ENCODE results near the gene RANBP2. TPM values are rescaled to one million over a fixed set of nuclear protein-coding genes. Genes with fewer than 3 reads are reported as not detected.

RANBP2 gene
- total RNA-seq, 1 experiment from 2014 or later = 69.5 TPM

GRCh38 chr2:108786354-108787215, 67.3 kb downstream of the RANBP2 start, which contains the start of gene CCDC138 (continued):
- TF ChIP-seq MAX (IDR thresholded peaks at IDR 0.05) = peak; percentile 70

- peak overlapping the region; percentile 80 to 81 for H3K4me3 ChIP-seq (replicated peaks in 1 of 2; ENCODE audit: low read depth in 1 of 2, low read length in 2 of 2)
- ChIA-PET CTCF (no interaction called here), RAD21 (ENCODE audit: low non-redundant PET in 1 of 2, low total read pairs in 2 of 2, uncharacterized antibody in 2 of 2, unreplicated experiment in 2 of 2) (no interaction called here), POLR2A (no interaction called here)
- no peaks in the 10 kb centered on the region for H3K9me2 ChIP-seq (ENCODE audit: insufficient read depth)
- peaks cover 32% of the 10 kb centered on the region for H3K79me2 ChIP-seq (ENCODE audit: insufficient read depth, low read length)
- H3K9me3 ChIP-seq (ENCODE audit: control insufficient read depth in 1 of 2, insufficient read depth in 1 of 2, low read depth in 1 of 2, low read length in 2 of 2) = no peaks in the 10 kb centered on the region
- no peak overlapping the region for H2AFZ ChIP-seq (ENCODE audit: low read depth, low read length, poor library complexity, severe bottlenecking)
- TF ChIP-seq ZFX (IDR thresholded peaks at IDR 0.05) (no peak), TCF7L2 (IDR thresholded peaks at IDR 0.05; ENCODE audit: borderline replicate concordance, extremely low read depth, insufficient read depth, insufficient read length) (no peak), RAD21 (IDR thresholded peaks at IDR 0.05; ENCODE audit: low read depth) (no peak), EZH2 (IDR thresholded peaks at IDR 0.05) (no peak), SRF (IDR thresholded peaks at IDR 0.05; ENCODE audit: low read depth) (no peak), EZH2phosphoT487 (IDR thresholded peaks at IDR 0.05; ENCODE audit: borderline replicate concordance) (no peak), JUND (IDR thresholded peaks at IDR 0.05) (no peak), MAX (IDR thresholded peaks at IDR 0.05) (no peak), ATF3 (IDR thresholded peaks at IDR 0.05) (no peak), SP1 (IDR thresholded peaks at IDR 0.05; ENCODE audit: low read depth) (no peak), YY1 (IDR thresholded peaks at IDR 0.05; ENCODE audit: extremely low read depth, insufficient replicate concordance, low read depth, low read length) (no peak), FOSL1 (IDR thresholded peaks at IDR 0.05; ENCODE audit: low read depth) (no peak), ZNF274 (IDR thresholded peaks at IDR 0.05; ENCODE audit: low read depth, low read length) (no peak), CBX3 (IDR thresholded peaks at IDR 0.05; ENCODE audit: low read depth) (no peak), ELF1 (IDR thresholded peaks at IDR 0.05; ENCODE audit: borderline replicate concordance, low read depth) (no peak), CEBPB (IDR thresholded peaks at IDR 0.05; ENCODE audit: low read depth) (no peak), EGR1 (IDR thresholded peaks at IDR 0.05; ENCODE audit: low read depth) (no peak), ZBTB33 (IDR thresholded peaks at IDR 0.05; ENCODE audit: extremely low read depth, insufficient replicate concordance, low read length) (no peak), CTCF (IDR thresholded peaks at IDR 0.05 in 2 of 3, conservative IDR thresholded peaks at IDR 0.05 in 1 of 3; ENCODE audit: borderline replicate concordance in 1 of 3, insufficient read depth in 1 of 3, low read depth in 2 of 3, low read length in 2 of 3) (no peak)
- intact Hi-C loops (cut with micrococcal nuclease) = loop anchor here (10.0 kb wide), 1 partner anchor 198 kb away; the partner anchor contains the start of gene EDAR
- no peaks in the 10 kb centered on the region for H3K27me3 ChIP-seq (ENCODE audit: insufficient read depth, low read length)
- DNase-seq (ENCODE audit: low read depth, low spot score) (no peak), ATAC-seq (no peak)
- H3K36me3 ChIP-seq (ENCODE audit: control insufficient read depth in 1 of 2, insufficient read depth in 2 of 2, low read length in 2 of 2) = peaks cover 16 to 23% of the 10 kb centered on the region in 2 experiments; a peak in 3 of 4 replicates
- peaks cover 6 to 19% of the 10 kb centered on the region in 2 experiments; a peak in 2 of 4 replicates for H3K4me1 ChIP-seq (ENCODE audit: control insufficient read depth in 1 of 2, insufficient read depth in 2 of 2, low read length in 2 of 2)
- H3K4me2 ChIP-seq (ENCODE audit: low read length) = peak overlapping the region; percentile 99
- peak overlapping the region; percentile 72 for H3K27ac ChIP-seq (ENCODE audit: low read depth, low read length)
- peak overlapping the region; percentile 85 for H3K9ac ChIP-seq (ENCODE audit: low read length)
- H4K20me1 ChIP-seq (ENCODE audit: insufficient read depth) = no peaks in the 10 kb centered on the region
- TSS peak; percentile 60 for BruUV-seq (replicated peaks)
Observed at GRCh38 chr2:108787216-108787541, 67.9 kb downstream of the RANBP2 start.
